ENCODE measurements around the gene CACNG1.

- TF ChIP-seq CTCF (conservative IDR thresholded peaks at IDR 0.05) (no peak), ZFX (IDR thresholded peaks at IDR 0.05) (no peak)
Measured at GRCh38 chr17:66996926-66997325, 47.4 kb upstream of the CACNG1 start.

Measured in C4-2B (cell line).